GM12872 (cell line): Measurements from ENCODE around the gene SRSF11.

Experiments used
- CTCF ChIP-seq: IDR thresholded peaks from 3 replicates; pipeline ENCODE4 v1.5.1; 2011; ENCODE audit warnings: low read depth, mild to moderate bottlenecking, low read length, moderate library complexity; ENCODE audit not compliant: insufficient read depth

Gene SRSF11

DNA sequence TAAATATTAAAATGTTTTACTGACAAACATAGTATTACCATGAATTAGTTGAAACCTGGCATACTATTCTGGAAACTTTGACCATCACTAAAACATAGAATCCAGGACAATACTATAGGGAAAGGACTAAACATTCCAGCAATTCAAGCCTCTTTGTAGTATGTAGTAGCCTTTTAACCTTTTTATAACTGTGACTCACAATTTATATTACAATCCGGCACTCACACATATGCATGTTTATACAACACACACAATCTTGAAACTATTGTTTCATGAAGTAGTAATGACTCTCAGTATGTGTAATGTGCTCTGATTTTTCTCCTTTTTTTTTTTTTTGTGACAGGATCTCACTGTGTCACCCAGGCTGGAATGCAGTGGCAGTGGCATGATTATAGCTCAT lies 69.0 kb downstream of the SRSF11 start:
- TF ChIP-seq CTCF: no peak

GRCh38 chr1:70293186-70293843 lies 72.1 kb downstream of the SRSF11 start:
- TF ChIP-seq CTCF: no peak

GRCh38 chr1:70295749-70296148 lies 74.6 kb downstream of the SRSF11 start:
- TF ChIP-seq CTCF: no peak

GRCh38 chr1:70299472-70299871 lies 78.3 kb downstream of the SRSF11 start:
- TF ChIP-seq CTCF: no peak
